AG09319 (cell line): ENCODE results near the gene MYO3A.
"Not testable (repeated sequence)": the region's sequence is repeated elsewhere in the genome, so short reads cannot be mapped to it uniquely, and the experiment has no call there.

ENCODE experiments used
- DNase-seq: peaks from one replicate; pipeline ENCODE4 v3.0.0-alpha.2; 2010; ENCODE audit warnings: low read depth; ENCODE audit errors: extremely low read depth
- CTCF ChIP-seq: IDR thresholded peaks from 2 replicates; pipeline ENCODE4 v1.5.1; 2011; ENCODE audit warnings: low read depth, mild to moderate bottlenecking, inconsistent platforms, low read length, moderate library complexity

MYO3A gene

DNA sequence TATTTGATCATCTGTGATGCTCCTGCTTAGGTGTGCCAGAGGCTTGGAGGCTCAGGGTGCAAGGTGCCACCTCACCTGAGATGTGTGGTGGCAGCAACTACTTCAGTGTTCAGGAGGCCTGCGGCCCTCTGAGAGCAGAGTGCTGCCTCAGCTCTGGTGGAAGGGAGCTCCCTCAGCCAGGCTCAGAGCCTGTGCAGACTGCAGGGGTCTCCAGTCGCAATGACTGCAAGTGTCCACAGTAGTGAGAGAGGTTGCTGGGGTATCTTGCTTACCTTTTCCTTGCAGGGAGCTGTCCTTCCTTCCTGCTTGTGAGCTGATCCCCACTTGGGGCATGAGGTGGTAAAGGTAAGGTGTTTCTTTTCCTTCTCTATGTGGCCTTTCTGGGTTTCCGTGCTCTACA is 151.5 kb downstream of the MYO3A start:
- TF ChIP-seq CTCF: no peak
- no peak for DNase-seq

DNA sequence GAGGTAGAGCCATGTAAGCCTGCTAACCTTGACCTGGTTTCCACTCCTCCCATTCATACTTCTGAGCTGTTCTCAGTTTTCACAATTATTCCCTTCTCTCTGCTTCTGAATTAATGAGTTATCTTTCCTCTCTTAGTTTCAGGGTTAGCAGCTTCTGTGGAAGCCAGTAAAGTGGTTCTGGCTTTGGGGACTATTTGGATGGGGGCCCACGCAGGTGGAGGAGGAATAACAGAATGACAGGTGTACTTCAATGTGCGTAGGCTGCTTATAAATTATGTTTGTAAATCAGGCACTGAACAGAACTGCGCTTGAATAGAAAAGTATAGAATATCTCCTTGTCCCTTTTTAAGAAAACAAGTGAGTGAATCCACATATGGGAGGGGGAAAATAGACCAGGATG is 153.6 kb downstream of the MYO3A start:
- DNase-seq: no peak

GRCh38 chr10:26090026-26090425 is 156.0 kb downstream of the MYO3A start:
- no peak for TF ChIP-seq CTCF
- no peak for DNase-seq

More for the DNA sequence above, 153.6 kb downstream of the MYO3A start:
- TF ChIP-seq CTCF: no peak

DNA sequence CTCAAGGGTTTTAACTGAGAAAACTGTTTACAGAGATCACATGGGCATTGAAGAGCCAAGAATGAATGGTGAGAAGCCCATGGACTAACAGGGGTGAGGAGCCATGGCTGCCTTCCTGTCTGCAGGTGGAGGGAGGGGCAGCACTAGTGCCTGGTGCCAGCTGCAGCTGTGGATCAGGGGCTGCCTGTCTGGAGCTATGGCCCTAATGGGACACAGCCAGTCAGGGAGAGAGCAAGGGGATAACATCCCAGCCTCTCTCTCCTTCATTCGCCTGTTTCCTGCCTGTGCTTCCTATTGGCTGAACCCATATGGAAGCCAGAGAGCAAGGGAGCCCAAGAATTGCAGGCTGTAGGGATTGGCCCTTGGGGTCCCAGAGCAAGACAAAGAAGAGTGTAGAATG is 156.7 kb downstream of the MYO3A start:
- no peak for DNase-seq
- TF ChIP-seq CTCF: no peak

- DNase-seq: no peak
- no peak for TF ChIP-seq CTCF
Observed at GRCh38 chr10:26093229-26093628, 159.2 kb downstream of the MYO3A start.

DNA sequence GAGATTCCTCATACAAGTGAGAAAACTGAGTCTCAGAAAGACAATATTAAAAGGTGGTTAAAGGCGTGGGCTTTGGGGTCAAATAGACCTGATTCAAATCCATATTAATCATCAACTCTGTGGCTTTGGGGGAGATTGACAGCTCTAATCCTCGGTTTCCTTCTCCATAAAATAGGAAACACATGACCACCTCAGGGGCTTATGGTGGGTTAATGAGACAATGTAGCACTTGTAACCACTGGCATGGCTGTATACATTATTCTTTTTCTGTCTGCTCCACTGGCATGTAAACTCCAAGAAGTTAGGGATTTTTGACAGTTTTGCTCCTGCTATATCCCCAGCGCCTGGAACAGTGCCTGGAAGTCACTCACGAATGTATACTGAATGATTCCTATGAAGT is 161.8 kb downstream of the MYO3A start:
- DNase-seq: no peak
- no peak for TF ChIP-seq CTCF

DNA sequence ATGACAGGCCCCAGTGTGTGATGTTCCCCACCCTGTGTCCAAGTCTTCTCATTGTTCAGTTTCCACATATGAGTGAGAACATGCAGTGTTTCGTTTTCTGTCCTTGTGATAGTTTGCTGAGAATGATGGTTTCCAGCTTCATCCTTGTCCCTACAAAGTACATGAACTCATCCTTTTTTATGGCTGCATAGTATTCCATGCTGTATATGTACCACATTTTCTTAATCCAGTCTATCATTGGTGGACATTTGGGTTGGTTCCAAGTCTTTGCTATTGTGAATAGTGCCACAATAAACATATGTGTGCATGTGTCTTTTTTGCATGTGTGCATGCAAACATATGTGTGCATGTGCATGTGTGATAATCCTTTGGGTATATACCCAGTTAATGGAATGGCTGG is 163.5 kb downstream of the MYO3A start:
- not testable (repeated sequence) for DNase-seq

- DNase-seq: no peak
- TF ChIP-seq CTCF: no peak
Observed at GRCh38 chr10:26112532-26112931, 178.5 kb downstream of the MYO3A start.
